Lower leg skin (tissue), 4 donors: ENCODE measurements around the gene NEDD8. TPM values are rescaled to one million over a fixed set of nuclear protein-coding genes. Genes with fewer than 3 reads are reported as not detected.

Experiments
- DNase-seq, 2 donors: peaks; one replicate each; pipeline ENCODE4 v3.0.0-alpha.2; 2019; ENCODE audit warnings: low spot score in 2 of 2
- H3K4me3 ChIP-seq: fragments of 200-600 bp; sonication (generic); 2 replicates; pipeline ENCODE4 v1.5.1; 2017; ENCODE audit warnings: mild to moderate bottlenecking, low read depth; ENCODE audit not compliant: poor library complexity, severe bottlenecking
- CTCF ChIP-seq, 3 donors: fragments of 450-650 bp; IDR thresholded peaks; one replicate each; pipeline ENCODE4 v1.5.1; 2016; ENCODE audit warnings: antibody characterized with exemption in 3 of 3, mild to moderate bottlenecking in 3 of 3, moderate library complexity in 2 of 3
- POLR2A ChIP-seq, 2 donors: fragments of 450-650 bp; IDR thresholded peaks; one replicate each; pipeline ENCODE4 v1.6.1; 2016 to 2017; ENCODE audit warnings: antibody characterized with exemption in 2 of 2, mild to moderate bottlenecking in 1 of 2, moderate library complexity in 1 of 2
- WGBS, 2 donors: methylation state at CpG; one replicate each; pipeline ENCODE4 v1.1.5; 2018; 5-methylcytosine and 5-hydroxymethylcytosine counted together
- intact Hi-C: fragments of 100-400 bp; cut with DNase I; formaldehyde crosslinking; loops from one replicate; pipeline ENCODE4 v1.15.0; 2023; ENCODE audit warnings: low total_unique reads
- total RNA-seq, 4 donors: library from RNA; depleted of rRNA; stranded (reverse); fragments of >200 nt; gene quantifications; one replicate each; pipeline ENCODE4 v1.1.0, GENCODE V29; 2016

The NEDD8 gene
- total RNA-seq, 4 donors from 2014 or later = 68.0 to 153 (median 107) TPM

GRCh38 chr14:24177041-24177825, 54.9 kb downstream of the NEDD8 start:
- TF ChIP-seq POLR2A (IDR thresholded peaks at IDR 0.05) (no peak), CTCF (IDR thresholded peaks at IDR 0.05) (no peak)
- H3K4me3 ChIP-seq = no peak overlapping the region
- 82 to 88% methylated on average over 12 of the region's 12 CpGs for WGBS, 2 donors
- intact Hi-C loops = no loop called here
- no peak for DNase-seq

GRCh38 chr14:24176599-24176998, 55.6 kb downstream of the NEDD8 start:
- 93 to 97% methylated on average over 5 of the region's 5 CpGs for WGBS, 2 donors
- intact Hi-C loops = no loop called here
- TF ChIP-seq CTCF (IDR thresholded peaks at IDR 0.05) (no peak), POLR2A (IDR thresholded peaks at IDR 0.05) (no peak)

GRCh38 chr14:24172871-24173281, 59.3 kb downstream of the NEDD8 start:
- intact Hi-C loops = no loop called here
- WGBS, 2 donors = 73 to 80% methylated on average over 18 to 20 of the region's 20 CpGs
- no peak for DNase-seq
- H3K4me3 ChIP-seq = no peak overlapping the region
- no peak for TF ChIP-seq POLR2A (IDR thresholded peaks at IDR 0.05)

More at GRCh38 chr14:24176599-24176998, 55.6 kb downstream of the NEDD8 start:
- H3K4me3 ChIP-seq = no peak overlapping the region
- no peak for DNase-seq

- intact Hi-C loops = no loop called here
- no peak overlapping the region for H3K4me3 ChIP-seq
- TF ChIP-seq POLR2A (IDR thresholded peaks at IDR 0.05) (no peak), CTCF (IDR thresholded peaks at IDR 0.05) (no peak)
- WGBS, 2 donors = 51 to 53% methylated on average over 30 of the region's 30 CpGs
- no peak for DNase-seq
Observed at GRCh38 chr14:24172261-24172860, 59.8 kb downstream of the NEDD8 start.

- TF ChIP-seq POLR2A (IDR thresholded peaks at IDR 0.05) = no peak
- TF ChIP-seq CTCF (IDR thresholded peaks at IDR 0.05) = no peak
- intact Hi-C loops = no loop called here
- no peak within 1 kb of the TSS for H3K4me3 ChIP-seq
- 43 to 44% methylated on average over 61 to 62 of the region's 63 CpGs for WGBS, 2 donors
- no peak for DNase-seq
Observed at GRCh38 chr14:24171422-24172260, 60.5 kb downstream of the NEDD8 start, which contains the start of gene REC8. Gene REC8, plus strand, starts transcription at chr14:24172080. Its CDS starts 473 bp downstream, at chr14:24172553.
